ENCODE measurements around the gene KDM6B.
A peak's percentile ranks its signal among the peaks of the same experiment; 100 is the strongest.

Gene KDM6B

GRCh38 chr17:7854851-7855659 lies 21.0 kb downstream of the KDM6B start, which contains the start of gene TMEM88:
Gene TMEM88, plus strand, starts transcription at chr17:7855066. Its CDS starts 9 bp downstream, at chr17:7855075.
- Histone ChIP-seq H3K79me2 (ENCODE audit: low read length) (peaks cover 30% of the 10 kb centered on the region), H3K9ac (ENCODE audit: low read length) (peak within 1 kb of the TSS; percentile 86; the same call in 1 of the 2 replicates), H3K27me3 (replicated peaks; ENCODE audit: insufficient read depth, low read length) (no peaks in the 10 kb centered on the region), H3K4me3 (ENCODE audit: low read length) (peak within 1 kb of the TSS; percentile 88), H2AFZ (ENCODE audit: low read length) (no peak within 1 kb of the TSS), H4K20me1 (ENCODE audit: insufficient read depth, low read length) (no peaks in the 10 kb centered on the region), H3K9me2 (replicated peaks; ENCODE audit: insufficient read depth, low read length) (no peaks in the 10 kb centered on the region), H3K4me2 (ENCODE audit: low read depth, low read length) (peak within 1 kb of the TSS; percentile 98), H3K27ac (ENCODE audit: low read length) (no peak within 1 kb of the TSS), H3K4me1 (ENCODE audit: low read length) (peaks cover 22% of the 10 kb centered on the region), H3K9me3 (replicated peaks; ENCODE audit: insufficient read depth, low read length) (no peaks in the 10 kb centered on the region), H3K36me3 (replicated peaks; ENCODE audit: insufficient read depth, low read length) (no peaks in the 10 kb centered on the region), H3F3A (ENCODE audit: insufficient read depth, low read length) (peaks cover 10% of the 10 kb centered on the region; the same call in 1 of the 2 replicates)
- DNase-seq, result no peak
- no peak for TF ChIP-seq EZH2phosphoT487 (IDR thresholded peaks at IDR 0.05; ENCODE audit: low read length)
- no peak for TF ChIP-seq CTCF (IDR thresholded peaks at IDR 0.05; ENCODE audit: low read length)
- no peak for TF ChIP-seq EZH2 (optimal IDR thresholded peaks at IDR 0.05; ENCODE audit: low read depth, low read length)

GRCh38 chr17:7855660-7856010 lies 21.6 kb downstream of the KDM6B start:
- Histone ChIP-seq H3K27ac (ENCODE audit: low read length) (no peak overlapping the region), H3K4me2 (ENCODE audit: low read depth, low read length) (peak overlapping the region; percentile 98), H3K9ac (ENCODE audit: low read length) (peak overlapping the region; percentile 86; the same call in 1 of the 2 replicates)

GRCh38 chr17:7856011-7856810 lies 22.2 kb downstream of the KDM6B start:
- DNase-seq, result peak; percentile 45
- Histone ChIP-seq H3K36me3 (replicated peaks; ENCODE audit: insufficient read depth, low read length) (no peaks in the 10 kb centered on the region), H3K4me2 (ENCODE audit: low read depth, low read length) (peak overlapping the region; percentile 98), H3K27me3 (replicated peaks; ENCODE audit: insufficient read depth, low read length) (no peaks in the 10 kb centered on the region), H3K79me2 (ENCODE audit: low read length) (peaks cover 27% of the 10 kb centered on the region), H4K20me1 (ENCODE audit: insufficient read depth, low read length) (no peaks in the 10 kb centered on the region), H3K4me3 (ENCODE audit: low read length) (peak overlapping the region; percentile 88), H3F3A (ENCODE audit: insufficient read depth, low read length) (peaks cover 10% of the 10 kb centered on the region; the same call in 1 of the 2 replicates), H3K9me3 (replicated peaks; ENCODE audit: insufficient read depth, low read length) (no peaks in the 10 kb centered on the region), H3K4me1 (ENCODE audit: low read length) (peaks cover 17% of the 10 kb centered on the region; the same call in 1 of the 2 replicates), H3K9me2 (replicated peaks; ENCODE audit: insufficient read depth, low read length) (no peaks in the 10 kb centered on the region), H3K9ac (ENCODE audit: low read length) (peak overlapping the region; percentile 86), H3K27ac (ENCODE audit: low read length) (peak overlapping the region; percentile 85; the same call in 1 of the 2 replicates), H2AFZ (ENCODE audit: low read length) (peak overlapping the region; percentile 43)
- TF ChIP-seq EZH2 (optimal IDR thresholded peaks at IDR 0.05; ENCODE audit: low read depth, low read length) (no peak), EZH2phosphoT487 (IDR thresholded peaks at IDR 0.05; ENCODE audit: low read length) (no peak), CTCF (IDR thresholded peaks at IDR 0.05; ENCODE audit: low read length) (no peak)

More at GRCh38 chr17:7855660-7856010, 21.6 kb downstream of the KDM6B start:
- H3K36me3 ChIP-seq (replicated peaks; ENCODE audit: insufficient read depth, low read length), result no peaks in the 10 kb centered on the region
- peaks cover 30% of the 10 kb centered on the region for H3K79me2 ChIP-seq (ENCODE audit: low read length)
- no peaks in the 10 kb centered on the region for H4K20me1 ChIP-seq (ENCODE audit: insufficient read depth, low read length)
- peak overlapping the region; percentile 88; the same call in 1 of the 2 replicates for H3K4me3 ChIP-seq (ENCODE audit: low read length)
- peaks cover 10% of the 10 kb centered on the region; the same call in 1 of the 2 replicates for H3F3A ChIP-seq (ENCODE audit: insufficient read depth, low read length)
- TF ChIP-seq EZH2 (optimal IDR thresholded peaks at IDR 0.05; ENCODE audit: low read depth, low read length) (no peak), EZH2phosphoT487 (IDR thresholded peaks at IDR 0.05; ENCODE audit: low read length) (no peak), CTCF (IDR thresholded peaks at IDR 0.05; ENCODE audit: low read length) (no peak)
- no peaks in the 10 kb centered on the region for H3K9me3 ChIP-seq (replicated peaks; ENCODE audit: insufficient read depth, low read length)
- H3K4me1 ChIP-seq (ENCODE audit: low read length), result peaks cover 22% of the 10 kb centered on the region
- H2AFZ ChIP-seq (ENCODE audit: low read length), result no peak overlapping the region
- no peak for DNase-seq
- H3K9me2 ChIP-seq (replicated peaks; ENCODE audit: insufficient read depth, low read length), result no peaks in the 10 kb centered on the region
- no peaks in the 10 kb centered on the region for H3K27me3 ChIP-seq (replicated peaks; ENCODE audit: insufficient read depth, low read length)

Measured in MM.1S (cell line).